ENCODE measurements around the gene TDG.

TDG gene

DNA sequence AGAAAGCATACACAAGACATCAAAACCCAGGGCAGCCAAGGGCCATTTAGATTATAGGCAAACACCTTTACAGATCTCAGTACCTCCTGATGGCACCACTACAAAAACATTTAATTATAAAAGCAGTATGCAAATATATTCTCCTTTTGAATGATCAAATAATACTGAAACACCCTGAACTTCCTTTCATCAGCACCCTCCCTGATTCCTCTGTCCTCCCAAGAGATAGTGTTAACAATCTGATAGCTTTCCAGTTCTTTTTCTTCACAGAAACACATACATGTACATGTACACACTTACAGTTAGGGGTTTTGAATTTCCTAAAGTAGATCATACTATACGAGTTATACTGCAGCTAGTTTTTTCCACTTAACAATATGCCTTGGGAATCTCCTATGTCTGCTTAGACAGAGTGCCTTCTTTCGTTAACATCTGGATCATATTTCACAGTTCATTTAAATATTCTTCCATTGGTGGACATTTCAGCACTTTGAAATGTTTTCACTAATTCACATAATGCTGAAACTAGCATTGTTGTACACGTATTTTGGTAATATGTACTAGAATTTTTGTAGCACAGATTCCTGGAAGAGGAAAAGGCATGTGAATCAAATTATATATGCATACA lies 35.2 kb downstream of the TDG start:
- DNase-seq (ENCODE audit: low read depth): no peak
- TF ChIP-seq, protein P1, sequence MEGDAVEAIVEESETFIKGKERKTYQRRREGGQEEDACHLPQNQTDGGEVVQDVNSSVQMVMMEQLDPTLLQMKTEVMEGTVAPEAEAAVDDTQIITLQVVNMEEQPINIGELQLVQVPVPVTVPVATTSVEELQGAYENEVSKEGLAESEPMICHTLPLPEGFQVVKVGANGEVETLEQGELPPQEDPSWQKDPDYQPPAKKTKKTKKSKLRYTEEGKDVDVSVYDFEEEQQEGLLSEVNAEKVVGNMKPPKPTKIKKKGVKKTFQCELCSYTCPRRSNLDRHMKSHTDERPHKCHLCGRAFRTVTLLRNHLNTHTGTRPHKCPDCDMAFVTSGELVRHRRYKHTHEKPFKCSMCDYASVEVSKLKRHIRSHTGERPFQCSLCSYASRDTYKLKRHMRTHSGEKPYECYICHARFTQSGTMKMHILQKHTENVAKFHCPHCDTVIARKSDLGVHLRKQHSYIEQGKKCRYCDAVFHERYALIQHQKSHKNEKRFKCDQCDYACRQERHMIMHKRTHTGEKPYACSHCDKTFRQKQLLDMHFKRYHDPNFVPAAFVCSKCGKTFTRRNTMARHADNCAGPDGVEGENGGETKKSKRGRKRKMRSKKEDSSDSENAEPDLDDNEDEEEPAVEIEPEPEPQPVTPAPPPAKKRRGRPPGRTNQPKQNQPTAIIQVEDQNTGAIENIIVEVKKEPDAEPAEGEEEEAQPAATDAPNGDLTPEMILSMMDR (conservative IDR thresholded peaks at IDR 0.05; ENCODE audit: low read depth, low read length): no peak
- H3K4me3 ChIP-seq (ENCODE audit: low read length): no peak overlapping the region

DNA sequence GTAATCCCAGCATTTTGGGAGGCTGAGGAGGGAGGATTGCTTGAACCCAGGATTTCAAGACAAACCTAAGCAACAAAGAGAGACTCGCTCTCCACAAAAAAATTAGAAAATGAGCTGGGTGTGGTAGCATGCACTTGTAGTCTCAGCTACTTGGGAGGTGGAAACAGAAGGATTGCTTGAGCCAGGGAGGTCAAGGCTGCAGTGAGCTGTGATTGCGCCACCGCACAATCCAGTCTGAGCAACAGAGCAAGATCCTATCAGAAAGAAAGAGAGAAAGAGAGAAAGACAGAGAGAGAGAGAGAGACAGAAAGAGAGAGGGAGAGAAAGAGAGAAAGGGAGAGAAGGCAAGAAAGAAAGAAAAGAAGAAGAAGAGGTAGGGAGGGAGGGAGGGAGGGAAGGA lies 37.0 kb downstream of the TDG start:
- H3K4me3 ChIP-seq (ENCODE audit: low read length): no peak overlapping the region
- no peak for DNase-seq (ENCODE audit: low read depth)
- TF ChIP-seq, protein P1 (conservative IDR thresholded peaks at IDR 0.05; ENCODE audit: low read depth, low read length): no peak

DNA sequence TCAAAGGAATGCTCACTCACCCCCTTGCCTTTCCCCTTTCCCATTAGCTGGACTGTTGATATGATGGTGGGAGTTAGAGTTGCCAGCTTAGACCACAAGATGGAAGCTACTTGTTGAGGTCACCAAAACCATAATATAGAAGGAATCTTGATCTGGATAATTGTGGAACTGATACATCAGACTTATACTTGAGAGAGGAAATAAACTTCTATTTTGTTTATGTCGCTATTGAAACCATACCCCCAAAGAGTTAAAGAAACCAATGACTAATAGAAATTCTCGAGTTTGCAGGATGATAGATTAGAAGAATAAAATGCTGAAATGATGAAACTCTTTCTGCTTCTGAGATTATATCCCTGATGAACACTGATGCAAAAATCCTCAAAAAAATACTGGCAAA lies 37.9 kb downstream of the TDG start:
- DNase-seq (ENCODE audit: low read depth): no peak
- TF ChIP-seq, protein P1 (conservative IDR thresholded peaks at IDR 0.05; ENCODE audit: low read depth, low read length): no peak
- no peak overlapping the region for H3K4me3 ChIP-seq (ENCODE audit: low read length)

DNA sequence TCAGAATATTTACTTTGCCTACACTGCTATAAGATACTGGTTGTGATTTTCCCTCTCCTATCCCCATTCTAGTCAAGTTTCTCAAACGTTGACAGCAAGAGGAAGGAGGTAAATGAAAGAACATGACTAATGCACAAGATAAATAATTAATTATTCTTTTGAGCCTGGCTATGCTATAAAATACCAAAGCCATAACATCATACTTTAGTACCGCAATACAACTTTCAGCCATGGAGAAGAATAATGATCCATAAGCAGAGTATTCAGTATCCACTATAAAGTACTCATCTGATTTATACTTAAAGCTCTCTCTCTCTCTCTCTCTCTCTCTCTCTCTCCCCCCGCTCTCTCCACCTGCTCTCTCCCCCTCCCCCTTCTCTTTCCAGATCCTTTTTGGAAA lies 41.3 kb downstream of the TDG start:
- TF ChIP-seq, protein P1 (conservative IDR thresholded peaks at IDR 0.05; ENCODE audit: low read depth, low read length): no peak
- peak; percentile 15 for DNase-seq (ENCODE audit: low read depth)
- no peak overlapping the region for H3K4me3 ChIP-seq (ENCODE audit: low read length)

DNA sequence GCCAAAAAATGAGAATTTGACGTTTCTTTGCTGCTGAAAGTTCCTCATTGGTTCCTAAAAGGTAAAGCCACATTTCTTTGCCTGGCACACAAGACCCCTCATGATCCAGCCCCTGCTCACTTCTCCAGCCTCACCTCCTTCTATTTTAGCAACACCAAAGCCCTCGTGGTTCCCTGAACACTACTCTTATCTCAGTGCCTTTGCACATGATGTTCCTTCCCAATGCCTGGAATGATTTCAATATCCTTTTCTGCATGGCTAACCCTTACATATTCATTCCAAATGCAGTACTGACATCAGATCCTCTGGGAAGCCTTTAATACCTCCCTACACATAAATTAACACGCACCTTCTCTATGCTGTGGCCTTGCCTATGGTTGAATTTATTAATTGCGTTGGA lies 44.4 kb downstream of the TDG start:
- H3K4me3 ChIP-seq (ENCODE audit: low read length): no peak overlapping the region
- TF ChIP-seq, protein P1 (conservative IDR thresholded peaks at IDR 0.05; ENCODE audit: low read depth, low read length): no peak
- DNase-seq (ENCODE audit: low read depth): no peak

DNA sequence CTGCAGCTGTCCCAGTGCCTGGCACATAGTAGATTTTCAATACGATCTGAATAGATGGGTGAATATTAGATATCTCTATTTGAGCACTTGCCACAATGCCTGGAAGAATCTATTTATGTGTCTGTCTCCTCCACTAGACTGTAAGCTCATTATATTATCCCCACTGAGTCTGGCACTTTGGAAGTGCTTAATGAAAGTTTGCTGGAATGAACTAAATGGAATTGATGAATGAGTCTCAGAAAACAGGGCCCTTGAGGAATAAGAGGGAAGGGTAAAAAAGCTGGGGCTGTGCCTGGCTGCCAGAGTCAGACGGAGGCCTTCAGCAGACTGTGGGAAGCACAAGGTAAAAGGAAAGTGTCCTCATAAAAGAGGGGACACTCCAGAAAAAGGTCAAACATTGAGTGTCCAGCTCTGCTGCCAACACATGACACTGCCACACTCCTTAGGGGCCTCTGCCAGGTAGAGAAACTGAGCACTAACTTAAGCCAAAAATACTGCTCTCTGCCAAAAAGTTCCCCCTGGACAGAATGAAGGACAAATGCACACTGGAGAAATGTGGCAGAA lies 45.0 kb downstream of the TDG start:
- TF ChIP-seq, protein P1 (conservative IDR thresholded peaks at IDR 0.05; ENCODE audit: low read depth, low read length): no peak
- no peak for DNase-seq (ENCODE audit: low read depth)

DNA sequence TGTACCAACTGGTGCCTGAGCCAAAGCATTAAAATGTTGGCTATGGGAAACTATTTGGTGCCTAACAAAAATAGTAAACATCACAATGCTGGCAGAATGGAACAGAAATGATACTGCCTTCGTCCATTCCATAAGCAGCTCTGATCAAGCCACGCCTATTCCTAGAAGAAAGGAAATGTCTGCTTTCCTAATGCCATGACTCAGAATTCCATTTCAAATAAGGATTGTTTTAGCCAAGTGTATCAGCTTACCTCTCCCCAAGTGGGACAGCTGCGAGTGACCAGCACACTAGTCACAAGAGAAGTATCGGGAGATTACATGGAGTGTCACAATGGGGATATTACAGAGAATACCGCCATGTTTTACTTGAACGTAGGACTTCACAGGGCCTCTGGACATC lies 45.6 kb downstream of the TDG start:
- no peak overlapping the region for H3K4me3 ChIP-seq (ENCODE audit: low read length)
- TF ChIP-seq, protein P1 (conservative IDR thresholded peaks at IDR 0.05; ENCODE audit: low read depth, low read length): no peak
- peak; percentile 64 for DNase-seq (ENCODE audit: low read depth)

More for the DNA sequence above, 45.0 kb downstream of the TDG start:
- no peak overlapping the region for H3K4me3 ChIP-seq (ENCODE audit: low read length)

Data from retinal pigment epithelial cell (primary cell).